Measurements from ENCODE around the gene ZNF512B.

GRCh38 chr20:63911176-63911575, 58.6 kb downstream of the ZNF512B start:
- no peak for TF ChIP-seq CTCF (IDR thresholded peaks at IDR 0.05)
- TF ChIP-seq POLR2A (IDR thresholded peaks at IDR 0.05): no peak

All from ovary (tissue), 3 donors.